GM12874 (cell line): ENCODE measurements around the gene OR6B2.
A peak's percentile ranks its signal among the peaks of the same experiment; 100 is the strongest.

Experiments used
- CTCF ChIP-seq: IDR thresholded peaks from 2 replicates; pipeline ENCODE4 v1.5.1; 2011; ENCODE audit warnings: low read depth, mild to moderate bottlenecking, control low read depth, low read length, moderate library complexity; ENCODE audit not compliant: insufficient read depth

Gene OR6B2

GRCh38 chr2:240033330-240033678 lies 3.1 kb upstream of the OR6B2 start:
- TF ChIP-seq CTCF, result no peak

GRCh38 chr2:240032406-240033329 lies 2.4 kb upstream of the OR6B2 start:
- TF ChIP-seq CTCF, result no peak

- no peak for TF ChIP-seq CTCF
Measured at GRCh38 chr2:240024766-240025165, 5.5 kb downstream of the OR6B2 start.

- no peak for TF ChIP-seq CTCF
Measured at GRCh38 chr2:240023792-240024191, 6.4 kb downstream of the OR6B2 start.

GRCh38 chr2:240021488-240022104 lies 8.6 kb downstream of the OR6B2 start:
- peak; percentile 90 for TF ChIP-seq CTCF

GRCh38 chr2:240018071-240018750 lies 12.0 kb downstream of the OR6B2 start:
- no peak for TF ChIP-seq CTCF

- TF ChIP-seq CTCF, result no peak
Measured at GRCh38 chr2:240014327-240014726, 15.9 kb downstream of the OR6B2 start.
